Right lobe of liver (tissue), 6 donors: ENCODE data around the gene HSD3B1. TPM values are rescaled to one million over a fixed set of nuclear protein-coding genes. Genes with fewer than 3 reads are reported as not detected.

Experiments
- ATAC-seq, 4 donors: fragments of 200-7000 bp; cut with Tn5 transposase; one replicate each; pipeline ENCODE4 v1.9.1; 2020; ENCODE audit warnings: mild to moderate bottlenecking in 4 of 4, moderate library complexity in 4 of 4
- DNase-seq, 3 donors: peaks; one replicate each; pipeline ENCODE4 v3.0.0-alpha.2; 2020
- H3K27ac ChIP-seq, 3 donors: fragments of 200-600 bp; one replicate each; pipeline ENCODE4 v1.8.0; 2022
- H3K27me3 ChIP-seq, 2 donors: fragments of 200-600 bp; one replicate each; pipeline ENCODE4 v1.8.0; 2022
- H3K36me3 ChIP-seq, 4 donors: fragments of 200-600 bp; sonication (generic) in 1 of 4; one replicate each; pipeline versions ENCODE4 v1.5.1 to v1.8.0; 2017 to 2022; ENCODE audit warnings: control low read depth in 1 of 4
- H3K4me1 ChIP-seq, 4 donors: fragments of 200-600 bp; sonication (generic) in 1 of 4; one replicate each; pipeline versions ENCODE4 v1.5.1 to v1.8.0; 2017 to 2022; ENCODE audit warnings: control low read depth in 1 of 4
- H3K4me3 ChIP-seq, 3 donors: fragments of 200-600 bp; one replicate each; pipeline ENCODE4 v1.8.0; 2022
- H3K9me3 ChIP-seq, 4 donors: fragments of 200-600 bp; sonication (generic) in 1 of 4; one replicate each; pipeline versions ENCODE4 v1.5.1 to v1.8.0; 2017 to 2022; ENCODE audit warnings: control low read depth in 1 of 4
- POLR2A ChIP-seq: fragments of 450-650 bp; IDR thresholded peaks from one replicate; pipeline ENCODE4 v1.6.1; 2017; ENCODE audit warnings: antibody characterized with exemption, mild to moderate bottlenecking
- WGBS: methylation state at CpG from one replicate; pipeline ENCODE4 v1.1.6; 2018; ENCODE audit warnings: low coverage, low lambda C conversion rate; ENCODE audit not compliant: insufficient coverage; ENCODE audit errors: missing lambda C conversion rate; 5-methylcytosine and 5-hydroxymethylcytosine counted together
- intact Hi-C, 2 donors: fragments of 100-400 bp; cut with DNase I; formaldehyde crosslinking; loops; one replicate each; pipeline versions ENCODE4 v1.11.2 to v1.14.1; 2022
- total RNA-seq, 6 experiments: library from RNA; depleted of rRNA in 2 of 6; stranded (reverse); fragments of >200 nt in 2 of 6; fragmentation: NEBNext Ultra II Directional in 3 of 6; extraction: Animal tissue kit (Norgen Biotek cat#: 25700) in 3 of 6; gene quantifications; one replicate each; pipeline versions ENCODE4 v1.1.0 to v1.2.4, GENCODE V29; 2016 to 2023
- TF ChIP-seq, protein P1 (sequence below), 4 donors: fragments of 200-600 bp in 3 of 4; fragments of 450-650 bp in 1 of 4; IDR thresholded peaks; one replicate each; pipeline versions ENCODE4 v1.5.1 to v1.8.0; 2016 to 2022; ENCODE audit warnings: antibody characterized with exemption in 4 of 4, mild to moderate bottlenecking in 2 of 4
- donor health status: DM: no; HTN: yes; CAD: no.
- donor health status: DM: no; HTN: no; CAD: no.
- donor health status: DM: no; HTN: no; CAD: no.
- donor health status: DM: no; HTN: yes; CAD: no.
- donor health status: DM: no; HTN: yes; CAD: no.

HSD3B1 gene
- total RNA-seq, 6 experiments from 2014 or later: 0.39 to 1.3 (median 0.74) TPM; not detected in 3

DNA sequence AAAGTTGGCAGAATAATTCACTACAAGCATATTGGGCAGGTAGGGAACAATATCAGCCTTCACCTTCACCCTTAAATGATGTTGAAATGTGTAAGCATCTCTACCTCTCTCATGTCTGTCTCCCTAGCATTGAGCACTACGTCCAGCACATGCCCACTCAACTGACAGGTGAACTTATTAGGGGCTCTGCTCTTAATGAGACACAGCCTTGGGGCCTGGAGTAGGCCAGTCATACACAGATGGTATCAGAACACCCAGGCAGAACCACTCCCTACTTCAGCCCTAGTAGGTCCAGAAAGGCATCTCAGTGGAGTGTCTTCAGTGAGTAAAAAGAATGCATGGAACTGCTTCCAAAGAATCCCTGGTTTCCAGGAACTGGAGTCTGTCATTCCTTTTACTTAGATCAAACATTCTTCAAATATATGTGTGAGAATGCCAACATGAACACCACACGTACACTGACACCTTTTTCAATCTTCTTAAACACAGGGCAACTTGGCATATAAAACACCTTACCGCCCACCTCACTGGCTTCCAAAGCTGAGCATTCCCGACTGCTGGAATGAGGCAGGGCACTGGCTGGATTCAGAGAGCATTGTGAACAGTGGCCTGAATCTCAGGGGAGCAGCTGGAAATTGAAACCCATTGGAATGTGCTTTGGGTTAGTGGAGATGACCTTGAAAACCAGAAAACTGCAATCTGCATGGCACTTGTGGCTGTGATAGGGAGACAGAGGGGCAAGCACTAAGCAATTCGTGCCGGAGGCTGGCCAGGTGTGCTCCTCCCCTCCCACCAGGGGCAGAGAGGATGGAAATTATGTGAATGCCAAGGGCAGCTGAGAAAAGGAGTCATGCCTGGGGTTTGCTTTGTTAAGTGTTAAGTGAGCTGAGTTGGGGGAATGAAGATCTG lies 24.2 kb upstream of the HSD3B1 start:
- intact Hi-C loops: no loop called here
- no peak for TF ChIP-seq POLR2A
- TF ChIP-seq, protein P1, sequence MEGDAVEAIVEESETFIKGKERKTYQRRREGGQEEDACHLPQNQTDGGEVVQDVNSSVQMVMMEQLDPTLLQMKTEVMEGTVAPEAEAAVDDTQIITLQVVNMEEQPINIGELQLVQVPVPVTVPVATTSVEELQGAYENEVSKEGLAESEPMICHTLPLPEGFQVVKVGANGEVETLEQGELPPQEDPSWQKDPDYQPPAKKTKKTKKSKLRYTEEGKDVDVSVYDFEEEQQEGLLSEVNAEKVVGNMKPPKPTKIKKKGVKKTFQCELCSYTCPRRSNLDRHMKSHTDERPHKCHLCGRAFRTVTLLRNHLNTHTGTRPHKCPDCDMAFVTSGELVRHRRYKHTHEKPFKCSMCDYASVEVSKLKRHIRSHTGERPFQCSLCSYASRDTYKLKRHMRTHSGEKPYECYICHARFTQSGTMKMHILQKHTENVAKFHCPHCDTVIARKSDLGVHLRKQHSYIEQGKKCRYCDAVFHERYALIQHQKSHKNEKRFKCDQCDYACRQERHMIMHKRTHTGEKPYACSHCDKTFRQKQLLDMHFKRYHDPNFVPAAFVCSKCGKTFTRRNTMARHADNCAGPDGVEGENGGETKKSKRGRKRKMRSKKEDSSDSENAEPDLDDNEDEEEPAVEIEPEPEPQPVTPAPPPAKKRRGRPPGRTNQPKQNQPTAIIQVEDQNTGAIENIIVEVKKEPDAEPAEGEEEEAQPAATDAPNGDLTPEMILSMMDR (IDR thresholded peaks at IDR 0.05): no peak
- WGBS: 85% methylated on average over 5 of the region's 6 CpGs

GRCh38 chr1:119483441-119484200 lies 23.4 kb upstream of the HSD3B1 start:
- DNase-seq (no peak), ATAC-seq (peak in 1 of 4 donors; percentile 51)
- 65% methylated on average over 6 of the region's 6 CpGs for WGBS

More for the DNA sequence above, 24.2 kb upstream of the HSD3B1 start:
- no peak for DNase-seq
- no peaks in the 10 kb centered on the region for H3K27me3 ChIP-seq
- no peak overlapping the region for H3K4me3 ChIP-seq
- H3K4me1 ChIP-seq: no peaks in the 10 kb centered on the region
- ATAC-seq: peak in 1 of 4 donors; percentile 38
- H3K27ac ChIP-seq: no peak overlapping the region
- H3K36me3 ChIP-seq: no peaks in the 10 kb centered on the region
- H3K9me3 ChIP-seq: no peaks in the 10 kb centered on the region

GRCh38 chr1:119485201-119485600 lies 21.8 kb upstream of the HSD3B1 start:
- intact Hi-C loops: no loop called here
- no peak for ATAC-seq
- TF ChIP-seq POLR2A: no peak
- TF ChIP-seq, protein P1 (IDR thresholded peaks at IDR 0.05): no peak

More at GRCh38 chr1:119483441-119484200, 23.4 kb upstream of the HSD3B1 start:
- Histone ChIP-seq H3K4me1 (no peaks in the 10 kb centered on the region), H3K27ac (no peak overlapping the region), H3K36me3 (no peaks in the 10 kb centered on the region), H3K27me3 (no peaks in the 10 kb centered on the region), H3K4me3 (no peak overlapping the region), H3K9me3 (no peaks in the 10 kb centered on the region)
- intact Hi-C loops: no loop called here
- TF ChIP-seq, protein P1 (IDR thresholded peaks at IDR 0.05): no peak

DNA sequence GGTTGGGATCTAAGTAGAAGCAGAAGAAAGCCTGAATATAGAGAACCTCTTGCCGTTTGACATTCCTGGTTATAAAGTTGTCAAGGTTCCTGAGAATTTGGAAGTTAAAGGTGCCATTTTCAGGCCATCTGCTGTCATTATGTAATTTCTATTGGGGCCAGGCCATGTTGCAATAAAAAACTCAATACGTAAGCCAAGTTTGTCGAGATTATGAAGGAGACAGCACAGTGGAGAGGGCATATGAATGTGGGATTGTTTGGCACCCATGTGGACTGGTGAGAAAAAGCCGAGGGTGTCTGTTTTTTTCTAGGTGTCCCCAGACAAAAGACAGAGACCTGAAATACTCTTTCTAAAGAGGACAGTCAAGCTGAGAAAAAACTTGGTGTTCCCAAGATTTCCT lies 18.8 kb upstream of the HSD3B1 start:
- TF ChIP-seq, protein P1 (IDR thresholded peaks at IDR 0.05): no peak
- no peak for TF ChIP-seq POLR2A
- ATAC-seq: peak in 3 of 4 donors; percentile 24 to 67 (median 47)
- DNase-seq: no peak
- Histone ChIP-seq H3K9me3 (no peaks in the 10 kb centered on the region), H3K4me1 (no peaks in the 10 kb centered on the region), H3K36me3 (no peaks in the 10 kb centered on the region), H3K27ac (no peak overlapping the region), H3K4me3 (no peak overlapping the region), H3K27me3 (no peaks in the 10 kb centered on the region)
- WGBS: 36% methylated on average over 4 of the region's 4 CpGs
- intact Hi-C loops: no loop called here

More at GRCh38 chr1:119485201-119485600, 21.8 kb upstream of the HSD3B1 start:
- Histone ChIP-seq H3K4me3 (no peak overlapping the region), H3K36me3 (no peaks in the 10 kb centered on the region), H3K27me3 (no peaks in the 10 kb centered on the region), H3K4me1 (no peaks in the 10 kb centered on the region), H3K9me3 (no peaks in the 10 kb centered on the region), H3K27ac (no peak overlapping the region)
- WGBS: 66% methylated on average over 4 of the region's 4 CpGs
- DNase-seq: no peak
